Measurements from ENCODE around the gene WDR62.

Gene WDR62

GRCh38 chr19:36139120-36139472 is 84.4 kb downstream of the WDR62 start:
- in situ Hi-C loops (cut with MboI; ENCODE audit: low sequenced_read_pairs) = no loop called here

GRCh38 chr19:36139473-36140303 is 85.0 kb downstream of the WDR62 start, which contains the start of gene CAPNS1:
Gene CAPNS1 (plus strand): TSS chr19:36140066. CDS start chr19:36141012, 946 bp downstream.
- in situ Hi-C loops (cut with MboI; ENCODE audit: low sequenced_read_pairs) = no loop called here

- in situ Hi-C loops (cut with MboI; ENCODE audit: low sequenced_read_pairs) = no loop called here
Observed at GRCh38 chr19:36140304-36141038, 85.8 kb downstream of the WDR62 start.

GRCh38 chr19:36141039-36141927 is 86.6 kb downstream of the WDR62 start:
- in situ Hi-C loops (cut with MboI; ENCODE audit: low sequenced_read_pairs) = no loop called here

GRCh38 chr19:36142046-36142445 is 87.3 kb downstream of the WDR62 start:
- in situ Hi-C loops (cut with MboI; ENCODE audit: low sequenced_read_pairs) = no loop called here

GRCh38 chr19:36142496-36142895 is 87.8 kb downstream of the WDR62 start:
- in situ Hi-C loops (cut with MboI; ENCODE audit: low sequenced_read_pairs) = no loop called here

GRCh38 chr19:36144624-36145023 is 89.9 kb downstream of the WDR62 start:
- in situ Hi-C loops (cut with MboI; ENCODE audit: low sequenced_read_pairs) = no loop called here

- in situ Hi-C loops (cut with MboI; ENCODE audit: low sequenced_read_pairs) = no loop called here
Observed at GRCh38 chr19:36149673-36150406, 95.1 kb downstream of the WDR62 start.

GRCh38 chr19:36150586-36150985 is 95.9 kb downstream of the WDR62 start:
- in situ Hi-C loops (cut with MboI; ENCODE audit: low sequenced_read_pairs) = no loop called here

- in situ Hi-C loops (cut with MboI; ENCODE audit: low sequenced_read_pairs) = no loop called here
Observed at GRCh38 chr19:36151144-36152018, 96.7 kb downstream of the WDR62 start.

- in situ Hi-C loops (cut with MboI; ENCODE audit: low sequenced_read_pairs) = no loop called here
Observed at GRCh38 chr19:36152019-36152351, 97.3 kb downstream of the WDR62 start.

GRCh38 chr19:36152352-36153091 is 97.8 kb downstream of the WDR62 start, which contains the start of gene COX7A1:
Gene COX7A1 (minus strand): TSS chr19:36152447. CDS start chr19:36152407, 40 bp downstream.
- in situ Hi-C loops (cut with MboI; ENCODE audit: low sequenced_read_pairs) = no loop called here

GRCh38 chr19:36153126-36153525 is 98.4 kb downstream of the WDR62 start:
- in situ Hi-C loops (cut with MboI; ENCODE audit: low sequenced_read_pairs) = no loop called here
